ENCODE measurements around the gene XRCC5. TPM values are rescaled to one million over a fixed set of nuclear protein-coding genes. Genes with fewer than 3 reads are reported as not detected.

The XRCC5 gene
- total RNA-seq, 2 donors from 2014 or later: 116 to 152 TPM

- intact Hi-C loops (cut with DNase I): loop anchor here (10.0 kb wide), 1 partner anchor 296 kb away; the partner anchor contains the start of gene SMARCAL1
- 53% methylated on average over 2 of the region's 2 CpGs for WGBS
- no peak overlapping the region for H3K4me3 ChIP-seq
- H3K4me1 ChIP-seq (replicated peaks): no peaks in the 10 kb centered on the region
- no peak for DNase-seq (ENCODE audit: low spot score)
- H3K27me3 ChIP-seq (replicated peaks; ENCODE audit: insufficient read depth): no peaks in the 10 kb centered on the region
- TF ChIP-seq, protein P1, sequence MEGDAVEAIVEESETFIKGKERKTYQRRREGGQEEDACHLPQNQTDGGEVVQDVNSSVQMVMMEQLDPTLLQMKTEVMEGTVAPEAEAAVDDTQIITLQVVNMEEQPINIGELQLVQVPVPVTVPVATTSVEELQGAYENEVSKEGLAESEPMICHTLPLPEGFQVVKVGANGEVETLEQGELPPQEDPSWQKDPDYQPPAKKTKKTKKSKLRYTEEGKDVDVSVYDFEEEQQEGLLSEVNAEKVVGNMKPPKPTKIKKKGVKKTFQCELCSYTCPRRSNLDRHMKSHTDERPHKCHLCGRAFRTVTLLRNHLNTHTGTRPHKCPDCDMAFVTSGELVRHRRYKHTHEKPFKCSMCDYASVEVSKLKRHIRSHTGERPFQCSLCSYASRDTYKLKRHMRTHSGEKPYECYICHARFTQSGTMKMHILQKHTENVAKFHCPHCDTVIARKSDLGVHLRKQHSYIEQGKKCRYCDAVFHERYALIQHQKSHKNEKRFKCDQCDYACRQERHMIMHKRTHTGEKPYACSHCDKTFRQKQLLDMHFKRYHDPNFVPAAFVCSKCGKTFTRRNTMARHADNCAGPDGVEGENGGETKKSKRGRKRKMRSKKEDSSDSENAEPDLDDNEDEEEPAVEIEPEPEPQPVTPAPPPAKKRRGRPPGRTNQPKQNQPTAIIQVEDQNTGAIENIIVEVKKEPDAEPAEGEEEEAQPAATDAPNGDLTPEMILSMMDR (IDR thresholded peaks at IDR 0.05): no peak
- TF ChIP-seq POLR2AphosphoS5 (IDR thresholded peaks at IDR 0.05): no peak
- TF ChIP-seq POLR2A (IDR thresholded peaks at IDR 0.05): no peak
- H3K27ac ChIP-seq: no peak overlapping the region
- H3K36me3 ChIP-seq: peaks cover 0 to 5% of the 10 kb centered on the region in 2 donors
- no peaks in the 10 kb centered on the region for H3K9me3 ChIP-seq
These were observed 10.0 kb downstream of the XRCC5 start for GRCh38 chr2:216119146-216119545.

GRCh38 chr2:216119986-216120385, 10.8 kb downstream of the XRCC5 start:
- Histone ChIP-seq H3K4me3 (no peak overlapping the region), H3K4me1 (replicated peaks) (no peaks in the 10 kb centered on the region), H3K27ac (no peak overlapping the region), H3K27me3 (replicated peaks; ENCODE audit: insufficient read depth) (no peaks in the 10 kb centered on the region), H3K9me3 (no peaks in the 10 kb centered on the region), H3K36me3 (peaks cover 0 to 13% of the 10 kb centered on the region in 2 donors)
- intact Hi-C loops (cut with DNase I): loop anchor here (10.0 kb wide), 1 partner anchor 295 kb away; the partner anchor contains the start of gene SMARCAL1
- 73% methylated on average over 3 of the region's 3 CpGs for WGBS
- TF ChIP-seq POLR2A (IDR thresholded peaks at IDR 0.05) (no peak), POLR2AphosphoS5 (IDR thresholded peaks at IDR 0.05) (no peak)
- TF ChIP-seq, protein P1 (IDR thresholded peaks at IDR 0.05): no peak
- no peak for DNase-seq (ENCODE audit: low spot score)

- WGBS: 88% methylated on average over 3 of the region's 3 CpGs
- intact Hi-C loops (cut with DNase I): no loop called here
- no peak for DNase-seq (ENCODE audit: low spot score)
- Histone ChIP-seq H3K27me3 (replicated peaks; ENCODE audit: insufficient read depth) (no peaks in the 10 kb centered on the region), H3K36me3 (peaks cover 0 to 13% of the 10 kb centered on the region in 2 donors), H3K9me3 (no peaks in the 10 kb centered on the region), H3K4me1 (replicated peaks) (no peaks in the 10 kb centered on the region), H3K4me3 (no peak overlapping the region), H3K27ac (no peak overlapping the region)
- TF ChIP-seq, protein P1 (IDR thresholded peaks at IDR 0.05): no peak
- no peak for TF ChIP-seq POLR2A (IDR thresholded peaks at IDR 0.05)
- TF ChIP-seq POLR2AphosphoS5 (IDR thresholded peaks at IDR 0.05): no peak
These were observed 12.1 kb downstream of the XRCC5 start for GRCh38 chr2:216121255-216121654.

- no peak overlapping the region for H3K4me3 ChIP-seq
- no peak for TF ChIP-seq POLR2A (IDR thresholded peaks at IDR 0.05)
- TF ChIP-seq, protein P1 (IDR thresholded peaks at IDR 0.05): no peak
- no peak for TF ChIP-seq POLR2AphosphoS5 (IDR thresholded peaks at IDR 0.05)
- no peak for DNase-seq (ENCODE audit: low spot score)
- H3K36me3 ChIP-seq: peaks cover 0 to 13% of the 10 kb centered on the region in 2 donors
- intact Hi-C loops (cut with DNase I): no loop called here
- no peaks in the 10 kb centered on the region for H3K9me3 ChIP-seq
- H3K27me3 ChIP-seq (replicated peaks; ENCODE audit: insufficient read depth): no peaks in the 10 kb centered on the region
- no peaks in the 10 kb centered on the region for H3K4me1 ChIP-seq (replicated peaks)
- WGBS: 97% methylated on average over 5 of the region's 5 CpGs
- no peak overlapping the region for H3K27ac ChIP-seq
These were observed 17.8 kb downstream of the XRCC5 start for GRCh38 chr2:216126943-216127342.

- Histone ChIP-seq H3K4me3 (no peak overlapping the region), H3K9me3 (no peaks in the 10 kb centered on the region), H3K27me3 (replicated peaks; ENCODE audit: insufficient read depth) (no peaks in the 10 kb centered on the region), H3K36me3 (peaks cover 0 to 4% of the 10 kb centered on the region in 2 donors), H3K27ac (peak overlapping the region in 1 of 2 donors; percentile 9), H3K4me1 (replicated peaks) (no peaks in the 10 kb centered on the region)
- TF ChIP-seq, protein P1 (IDR thresholded peaks at IDR 0.05): no peak
- TF ChIP-seq POLR2AphosphoS5 (IDR thresholded peaks at IDR 0.05) (no peak), POLR2A (IDR thresholded peaks at IDR 0.05) (no peak)
- 64% methylated on average over 6 of the region's 6 CpGs for WGBS
- intact Hi-C loops (cut with DNase I): no loop called here
- DNase-seq (ENCODE audit: low spot score): no peak
These were observed 21.3 kb downstream of the XRCC5 start for GRCh38 chr2:216130346-216130971.

Data from prostate gland (tissue), 2 donors.